ENCODE results near the gene ORC6.

The ORC6 gene

DNA sequence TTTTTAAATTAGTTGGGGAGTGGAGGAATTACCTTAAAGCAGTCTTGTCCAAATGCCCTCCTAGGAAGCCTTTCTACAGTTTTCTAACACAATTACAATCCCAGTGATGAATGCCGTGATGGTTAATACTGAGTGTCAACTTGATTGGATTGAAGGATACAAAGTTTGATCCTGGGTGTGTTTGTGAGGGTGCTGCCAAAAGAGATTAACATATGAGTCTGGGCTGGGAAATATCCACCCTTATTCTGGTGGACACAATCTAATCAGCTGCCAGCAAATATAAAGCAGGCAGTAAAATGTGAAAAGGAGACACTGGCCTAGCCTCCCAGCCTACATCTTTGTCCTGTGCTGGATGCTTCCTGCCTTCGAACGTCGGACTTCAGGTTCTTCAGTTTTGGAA, 12.2 kb downstream of the ORC6 start:
- DNase-seq (ENCODE audit: low read depth): no peak

GRCh38 chr16:46702030-46702429, 12.6 kb downstream of the ORC6 start:
- no peak for DNase-seq (ENCODE audit: low read depth)

DNA sequence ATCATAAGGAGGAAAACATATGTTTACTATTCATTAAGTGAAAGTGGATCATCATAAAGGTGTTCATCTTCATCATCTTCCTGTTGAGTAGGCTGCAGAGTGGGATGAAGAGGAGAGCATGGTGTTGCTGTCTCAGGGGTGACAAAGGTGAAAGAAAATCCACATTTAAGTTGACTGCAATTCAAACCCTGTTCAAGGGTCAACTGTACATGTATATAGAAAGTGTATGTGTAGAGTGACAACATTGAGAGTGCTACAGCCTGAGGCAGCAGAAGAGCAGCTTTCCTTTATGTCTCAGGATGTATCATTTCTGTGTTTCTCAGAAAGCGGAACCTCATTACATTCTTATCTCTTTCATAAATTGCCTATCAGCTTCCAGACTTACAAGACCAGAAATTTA, 17.2 kb downstream of the ORC6 start:
- no peak for DNase-seq (ENCODE audit: low read depth)

- no peak for DNase-seq (ENCODE audit: low read depth)
These were observed 20.1 kb downstream of the ORC6 start for GRCh38 chr16:46709469-46710005.

DNA sequence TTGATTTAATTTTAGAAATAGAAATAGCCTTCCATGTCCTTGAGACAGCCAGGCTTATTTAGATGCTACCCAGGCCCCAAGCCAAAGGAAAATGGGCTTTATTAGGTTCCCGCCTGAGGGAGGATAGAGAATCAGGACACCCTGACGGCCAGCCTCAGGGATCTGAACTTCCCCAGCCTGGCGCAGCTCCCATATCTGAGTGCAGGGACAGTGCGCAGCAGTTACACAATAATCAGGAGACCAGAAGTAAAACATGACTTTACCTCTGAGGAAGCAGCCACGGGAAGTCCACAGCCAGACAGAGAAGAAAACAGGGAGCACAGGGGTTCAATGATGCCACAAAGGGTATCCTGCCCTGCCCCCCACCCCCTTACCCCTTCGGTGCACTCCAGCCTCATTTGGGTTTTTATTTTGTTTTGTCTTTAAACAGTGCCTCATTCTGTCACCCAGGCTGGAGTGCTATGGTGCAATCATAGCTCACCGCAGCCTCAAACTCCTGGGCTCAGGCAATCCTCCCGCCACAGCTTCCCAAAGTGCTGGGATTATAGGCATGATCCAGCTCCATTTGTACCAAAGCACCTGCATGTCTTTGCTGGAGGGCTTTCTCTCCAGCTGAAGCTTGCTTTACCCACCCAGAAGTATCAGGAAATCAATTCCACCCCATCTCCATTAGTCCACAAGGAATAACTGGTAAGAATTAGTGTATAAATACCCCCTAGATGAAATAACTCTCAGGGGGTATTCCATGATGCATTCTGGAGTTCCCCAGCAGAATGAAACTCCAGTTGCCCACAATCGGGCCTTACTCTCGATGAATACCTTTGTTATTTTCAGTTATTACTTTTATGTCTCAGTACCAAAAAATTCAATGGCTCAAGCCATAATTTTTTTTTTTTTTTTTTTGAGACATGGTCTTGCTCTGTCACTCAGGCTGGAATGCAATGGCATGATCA, 21.9 kb downstream of the ORC6 start:
- DNase-seq (ENCODE audit: low read depth): no peak

GRCh38 chr16:46712911-46713310, 23.5 kb downstream of the ORC6 start:
- no peak for DNase-seq (ENCODE audit: low read depth)

DNA sequence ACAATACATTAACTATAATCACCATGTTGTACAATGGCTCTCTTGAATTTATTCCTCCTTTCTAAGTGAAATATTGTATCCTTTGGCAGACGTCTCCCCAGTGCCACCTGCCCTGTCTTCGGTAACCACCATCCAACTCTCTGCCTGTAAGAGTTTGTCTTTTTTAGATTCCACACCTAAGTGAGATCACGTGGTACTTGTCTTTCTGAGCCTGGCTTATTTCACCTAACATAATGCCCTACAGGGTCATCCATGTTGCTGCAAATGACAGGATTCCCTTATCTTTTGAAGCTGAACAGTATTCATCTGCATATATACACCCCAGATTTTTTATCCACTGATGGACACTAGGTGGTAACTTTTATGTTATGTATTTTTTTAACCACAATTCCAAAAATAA, 24.2 kb downstream of the ORC6 start:
- no peak for DNase-seq (ENCODE audit: low read depth)

GRCh38 chr16:46714797-46715591, 25.5 kb downstream of the ORC6 start:
- no peak for DNase-seq (ENCODE audit: low read depth)

GRCh38 chr16:46715769-46716305, 26.4 kb downstream of the ORC6 start:
- DNase-seq (ENCODE audit: low read depth): no peak

DNA sequence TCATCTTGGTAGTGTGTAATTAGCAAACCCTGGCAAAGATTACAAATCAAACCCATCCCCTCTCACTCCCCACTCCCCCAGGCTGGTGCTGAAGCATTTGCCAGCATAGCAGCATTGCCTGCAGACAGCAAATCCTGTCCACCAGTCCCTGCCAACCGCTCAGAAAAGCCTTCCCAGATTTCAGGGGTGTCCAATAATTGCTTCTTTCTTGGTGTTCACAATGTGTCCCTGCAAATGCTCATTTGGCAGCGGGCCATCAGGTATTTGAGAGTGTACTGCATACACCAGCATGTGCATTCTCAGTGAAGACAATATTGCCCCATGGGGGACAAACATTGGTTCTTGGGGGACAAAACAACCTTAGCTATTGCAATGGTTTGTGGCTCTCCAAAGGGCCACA, 28.2 kb downstream of the ORC6 start:
- DNase-seq (ENCODE audit: low read depth): no peak

DNA sequence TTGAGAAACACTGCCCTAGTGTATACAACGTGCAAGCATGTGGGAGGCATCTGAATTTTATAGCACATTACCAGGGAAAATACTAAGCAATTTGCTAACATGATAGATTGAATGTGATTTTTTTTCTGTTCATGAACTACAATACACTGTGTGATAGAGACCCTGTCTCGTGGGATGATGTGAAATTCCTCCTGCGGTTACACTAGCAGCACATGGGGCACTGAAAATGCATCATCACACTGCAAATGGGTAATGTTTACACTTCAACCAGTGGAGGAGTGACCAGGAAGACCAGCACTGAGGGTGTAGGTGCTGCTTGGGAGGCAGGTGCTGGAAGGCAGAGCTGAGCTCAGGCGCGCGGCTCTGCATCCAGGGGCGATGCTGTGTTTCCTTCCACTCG, 28.8 kb downstream of the ORC6 start:
- DNase-seq (ENCODE audit: low read depth): no peak

DNA sequence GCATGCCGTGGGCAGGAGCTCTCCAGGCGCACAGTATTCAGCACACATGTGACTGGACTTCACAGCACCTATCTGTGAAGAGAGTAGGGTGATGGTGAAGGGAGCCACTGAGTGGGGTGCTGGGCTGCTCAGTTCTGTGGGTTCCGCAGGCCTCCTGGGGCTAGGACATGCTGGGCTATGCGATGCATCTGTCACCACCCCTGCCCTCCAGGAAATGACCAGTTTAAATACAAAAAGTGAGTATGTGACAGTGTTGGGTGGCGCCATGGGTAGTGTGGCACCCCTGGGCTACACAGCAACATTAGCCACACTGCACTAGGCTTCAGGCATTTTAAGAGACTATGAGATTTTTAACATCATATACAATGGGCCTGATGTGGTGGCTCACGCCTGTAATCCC, 30.1 kb downstream of the ORC6 start:
- DNase-seq (ENCODE audit: low read depth): no peak

DNA sequence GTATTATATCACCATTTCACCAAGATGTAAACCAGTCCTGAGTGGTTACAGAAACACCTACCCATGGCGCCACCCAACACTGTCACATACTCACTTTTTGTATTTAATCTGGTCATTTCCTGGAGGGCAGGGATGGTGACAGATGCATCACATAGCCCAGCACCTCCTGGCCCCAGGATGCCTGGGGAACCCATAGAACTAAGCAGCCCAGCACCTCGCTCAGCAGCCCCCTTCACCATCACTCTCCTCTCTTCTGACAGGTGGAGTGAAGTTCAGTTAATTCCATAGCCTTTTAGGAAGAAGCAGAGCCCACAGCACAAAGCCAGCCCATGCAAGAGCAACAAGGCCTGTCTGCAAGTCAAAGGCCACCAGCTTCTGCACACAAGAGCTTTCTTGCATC, 31.2 kb downstream of the ORC6 start:
- DNase-seq (ENCODE audit: low read depth): no peak

DNA sequence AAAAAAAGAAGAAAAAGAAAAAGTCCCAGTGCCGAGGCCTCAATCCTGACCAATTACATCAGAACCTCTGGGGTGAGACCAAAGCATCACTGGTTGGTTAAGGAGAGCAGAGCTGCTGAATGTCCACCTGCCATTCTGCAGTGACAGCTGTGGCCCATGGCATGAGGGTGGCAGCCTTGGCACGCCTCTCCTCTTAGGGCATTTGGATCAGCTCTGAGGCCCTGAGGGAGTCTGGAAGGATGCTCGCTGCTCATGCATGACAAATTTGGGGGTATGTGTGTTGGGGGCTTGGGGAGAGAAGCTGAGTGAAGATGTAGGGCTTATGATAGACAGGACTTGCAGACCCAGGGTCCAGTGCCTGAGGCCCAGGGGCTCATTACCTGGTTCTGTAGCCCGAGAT, 32.4 kb downstream of the ORC6 start:
- no peak for DNase-seq (ENCODE audit: low read depth)

DNA sequence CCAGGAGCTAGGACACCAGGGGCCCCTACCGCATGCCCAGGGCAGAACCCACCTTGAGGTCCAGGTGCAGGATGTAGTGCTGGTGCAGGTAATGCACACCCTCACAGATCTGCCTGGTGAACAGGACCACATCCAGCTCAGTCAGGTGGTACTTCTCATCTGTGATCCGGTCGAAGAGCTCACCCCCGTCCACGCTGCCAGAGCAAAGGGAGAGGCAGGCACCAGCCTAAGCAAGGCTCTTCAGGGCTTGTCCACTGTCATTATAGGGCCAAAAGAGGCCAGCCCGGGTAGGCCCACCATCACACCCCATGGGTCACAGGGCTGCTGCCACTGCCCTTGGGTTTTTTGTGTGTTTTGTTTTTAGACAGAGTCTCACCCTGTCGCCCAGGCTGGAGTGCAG, 37.7 kb downstream of the ORC6 start:
- no peak for DNase-seq (ENCODE audit: low read depth)

DNA sequence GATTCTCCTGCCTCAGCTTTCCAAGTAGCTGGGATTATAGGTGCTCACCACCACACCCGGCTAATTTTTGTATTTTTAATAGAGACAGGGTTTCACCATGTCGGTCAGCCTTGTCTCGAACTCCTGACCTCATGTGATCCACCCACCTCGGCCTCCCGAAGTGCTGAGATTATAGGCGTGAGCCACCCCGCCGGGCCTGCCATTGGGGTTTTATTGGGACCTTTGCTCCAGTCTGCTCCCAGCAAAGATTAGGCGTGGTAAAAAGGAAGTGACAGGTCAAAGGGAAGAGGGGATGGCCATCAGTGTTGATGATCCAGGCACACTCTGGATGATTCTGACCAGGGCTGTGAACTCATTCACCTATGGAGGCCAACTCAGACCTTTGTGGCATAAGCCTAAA, 38.2 kb downstream of the ORC6 start:
- no peak for DNase-seq (ENCODE audit: low read depth)

DNA sequence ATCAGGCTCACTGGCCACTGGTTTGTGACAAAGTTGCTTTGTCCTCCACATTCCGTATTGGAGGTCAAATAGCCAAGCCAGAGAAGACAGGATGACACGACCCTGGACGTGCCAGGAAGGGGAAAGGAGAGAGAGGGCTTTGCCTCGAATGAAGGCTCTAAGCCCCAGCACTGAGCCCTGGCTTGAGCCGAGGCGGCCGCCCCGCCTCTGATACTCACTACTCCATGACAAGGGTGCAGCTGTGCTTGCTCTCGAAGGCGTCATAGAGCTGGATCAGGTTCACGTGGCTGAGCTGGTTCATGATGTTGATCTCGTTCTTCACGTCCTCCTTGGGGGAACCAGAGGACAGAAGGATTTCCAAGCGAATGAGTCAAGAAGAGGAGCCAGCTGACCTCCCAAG, 39.3 kb downstream of the ORC6 start:
- DNase-seq (ENCODE audit: low read depth): no peak

DNA sequence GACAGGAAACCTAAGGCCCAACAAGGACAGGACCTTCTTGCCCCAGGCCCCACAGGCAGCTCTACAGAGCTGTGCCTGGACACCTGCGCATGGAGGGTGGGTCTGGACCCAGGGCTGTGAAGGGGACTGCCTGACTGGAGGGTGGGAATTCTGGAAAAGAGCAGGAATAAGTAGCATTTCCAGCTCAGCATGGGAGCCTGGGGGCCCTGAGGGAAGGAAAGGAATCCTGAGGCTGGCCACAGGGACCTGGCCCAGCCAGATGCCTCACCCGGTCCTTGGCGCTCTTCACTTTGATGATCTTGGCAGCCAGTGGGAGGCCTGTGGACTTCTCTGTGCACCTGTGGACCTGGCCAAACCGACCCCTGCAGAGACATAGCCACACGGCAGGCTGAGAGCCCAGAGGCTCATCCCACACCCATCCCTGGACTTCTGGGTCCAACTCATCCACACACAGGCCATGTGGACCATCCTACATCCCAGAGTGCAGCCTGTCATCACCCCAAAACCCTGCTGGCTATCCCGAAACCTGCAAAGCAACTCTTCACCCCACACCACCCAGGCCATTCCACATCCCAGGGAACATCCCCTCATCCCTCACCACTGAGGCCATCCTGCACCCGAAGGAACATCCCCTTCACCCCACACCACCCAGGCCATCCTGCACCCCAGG, 40.0 kb downstream of the ORC6 start:
- DNase-seq (ENCODE audit: low read depth): no peak

DNA sequence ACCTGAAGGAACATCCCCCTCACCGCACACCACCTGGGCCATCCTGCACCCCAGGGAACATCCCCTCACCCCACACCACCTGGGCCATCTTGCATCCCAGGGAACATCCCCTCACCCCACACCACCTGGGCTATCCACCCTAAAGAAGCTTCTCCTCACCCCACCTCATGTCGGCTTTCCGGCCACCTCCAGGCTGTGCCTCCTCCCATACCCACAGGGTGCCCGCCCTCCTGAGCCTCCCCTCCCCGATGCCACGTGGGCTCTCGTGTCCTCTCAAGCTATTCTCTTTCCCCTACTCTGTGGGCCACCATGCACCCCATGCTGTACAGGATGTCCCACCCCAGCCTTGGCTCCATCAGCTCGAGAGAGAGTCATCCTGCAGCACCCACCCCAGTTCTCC, 40.7 kb downstream of the ORC6 start:
- DNase-seq (ENCODE audit: low read depth): no peak

GRCh38 chr16:46730801-46731690, 41.6 kb downstream of the ORC6 start:
- DNase-seq (ENCODE audit: low read depth): no peak

Data from non-pigmented ciliary epithelial cell (primary cell).